Heart left ventricle (tissue), 13 donors: ENCODE measurements around the gene TRIM68.

Experiments used
- POLR2A ChIP-seq, 2 donors: fragments of 450-650 bp; IDR thresholded peaks; one replicate each; pipeline ENCODE4 v1.6.1; 2017; ENCODE audit warnings: antibody characterized with exemption in 2 of 2, mild to moderate bottlenecking in 2 of 2, moderate library complexity in 2 of 2
- TF ChIP-seq, protein P1 (sequence below), 12 donors: fragments of 200-600 bp; sonication (generic) in 4 of 12; IDR thresholded peaks; one replicate each; pipeline versions ENCODE4 v1.5.0 to v1.8.0; 2018 to 2022; ENCODE audit warnings: antibody characterized with exemption in 12 of 12, mild to moderate bottlenecking in 5 of 12
- donor health status: ischemic (EF 13 %, LVEDD 7.1; RV severe dilation, severe dysfunction).
- donor health status: DM: no; HTN: yes; CAD: no.
- donor health status: DM: no; HTN: no; CAD: no.
- donor health status: ischemic (EF 25% LVEDD 6.9; RV normal size, moderate dysfunction).
- donor health status: ischemic (EF 25% LVEDD 5.7; RV mildly dilated, moderate dysfunction).
- donor health status: ischemic (EF 35%, LVEDD 5.7; RV mildly dilated, moderate dysfunction).
- donor health status: nonischemic (EF 11% LVEDD 7.7; RV severe dilation, severe dysfunction).
- donor health status: DM: yes; HTN: yes; CAD: no.
- donor health status: PGD.
- donor health status: ischemic (EF 29% LVEDD 5.4; RV normal size, mild dysfunction).
- donor health status: nonischemic (EF 23%, LVEDD 6.1; RV moderate dilation, normal function).

DNA sequence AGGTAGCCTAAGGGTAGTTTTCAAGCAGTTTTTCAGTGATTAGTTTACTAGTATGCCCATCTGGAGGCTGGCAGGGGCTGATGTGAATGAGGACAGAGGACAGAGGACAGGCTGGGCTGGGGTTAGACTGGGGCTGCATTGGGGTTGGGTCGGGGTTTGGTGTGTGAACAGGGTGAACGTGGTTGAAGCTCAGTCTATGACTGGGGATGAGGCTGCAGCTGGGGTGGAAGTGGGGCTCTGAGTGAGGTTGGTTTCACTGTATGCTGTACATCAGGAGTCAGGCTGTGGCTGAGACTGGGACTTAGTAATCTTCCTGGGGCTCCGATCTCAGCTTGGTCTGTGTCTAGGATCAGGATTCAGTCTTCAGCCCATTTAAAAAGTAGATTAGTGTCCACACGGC is 36.2 kb upstream of the TRIM68 start:
- TF ChIP-seq POLR2A (IDR thresholded peaks at IDR 0.05): no peak
- TF ChIP-seq, protein P1, sequence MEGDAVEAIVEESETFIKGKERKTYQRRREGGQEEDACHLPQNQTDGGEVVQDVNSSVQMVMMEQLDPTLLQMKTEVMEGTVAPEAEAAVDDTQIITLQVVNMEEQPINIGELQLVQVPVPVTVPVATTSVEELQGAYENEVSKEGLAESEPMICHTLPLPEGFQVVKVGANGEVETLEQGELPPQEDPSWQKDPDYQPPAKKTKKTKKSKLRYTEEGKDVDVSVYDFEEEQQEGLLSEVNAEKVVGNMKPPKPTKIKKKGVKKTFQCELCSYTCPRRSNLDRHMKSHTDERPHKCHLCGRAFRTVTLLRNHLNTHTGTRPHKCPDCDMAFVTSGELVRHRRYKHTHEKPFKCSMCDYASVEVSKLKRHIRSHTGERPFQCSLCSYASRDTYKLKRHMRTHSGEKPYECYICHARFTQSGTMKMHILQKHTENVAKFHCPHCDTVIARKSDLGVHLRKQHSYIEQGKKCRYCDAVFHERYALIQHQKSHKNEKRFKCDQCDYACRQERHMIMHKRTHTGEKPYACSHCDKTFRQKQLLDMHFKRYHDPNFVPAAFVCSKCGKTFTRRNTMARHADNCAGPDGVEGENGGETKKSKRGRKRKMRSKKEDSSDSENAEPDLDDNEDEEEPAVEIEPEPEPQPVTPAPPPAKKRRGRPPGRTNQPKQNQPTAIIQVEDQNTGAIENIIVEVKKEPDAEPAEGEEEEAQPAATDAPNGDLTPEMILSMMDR (IDR thresholded peaks at IDR 0.05): no peak
